ENCODE measurements around the gene TRIM4. TPM values are rescaled to one million over a fixed set of nuclear protein-coding genes. Genes with fewer than 3 reads are reported as not detected.
"Not testable (repeated sequence)": the region's sequence is repeated elsewhere in the genome, so short reads cannot be mapped to it uniquely, and the experiment has no call there.

TRIM4 gene, protein sequence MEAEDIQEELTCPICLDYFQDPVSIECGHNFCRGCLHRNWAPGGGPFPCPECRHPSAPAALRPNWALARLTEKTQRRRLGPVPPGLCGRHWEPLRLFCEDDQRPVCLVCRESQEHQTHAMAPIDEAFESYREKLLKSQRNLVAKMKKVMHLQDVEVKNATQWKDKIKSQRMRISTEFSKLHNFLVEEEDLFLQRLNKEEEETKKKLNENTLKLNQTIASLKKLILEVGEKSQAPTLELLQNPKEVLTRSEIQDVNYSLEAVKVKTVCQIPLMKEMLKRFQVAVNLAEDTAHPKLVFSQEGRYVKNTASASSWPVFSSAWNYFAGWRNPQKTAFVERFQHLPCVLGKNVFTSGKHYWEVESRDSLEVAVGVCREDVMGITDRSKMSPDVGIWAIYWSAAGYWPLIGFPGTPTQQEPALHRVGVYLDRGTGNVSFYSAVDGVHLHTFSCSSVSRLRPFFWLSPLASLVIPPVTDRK
- 10 to 100 TPM; 28.9 to 29.5 TPM for total RNA-seq

GRCh38 chr7:99918959-99919813 is at the start of gene TRIM4:
Gene TRIM4, minus strand, starts transcription at chr7:99919530. Its CDS starts 129 bp downstream, at chr7:99919401.
- Mint-ChIP-seq H3K27ac (peak within 1 kb of the TSS; percentile 96), H3K9me3 (no peaks in the 10 kb centered on the region), H3K27me3 (no peaks in the 10 kb centered on the region), H3K36me3 (ENCODE audit: low read depth) (peaks cover 38% of the 10 kb centered on the region), H3K4me3 (peak within 1 kb of the TSS; percentile 96), H3K4me1 (peaks cover 53% of the 10 kb centered on the region)
- DNase-seq, result peak; percentile 93
- CTCF ChIA-PET, result interaction anchor here (0.6 to 9.5 kb wide), 12 partner anchors 10 to 640 kb away, joined by 3 to 138 read pairs (median 4); partner anchors contain the start of gene GJC3
- POLR2A ChIA-PET, result interaction anchor here (0.7 to 4.0 kb wide), 32 partner anchors 9 to 593 kb away, joined by 3 to 25 read pairs (median 4); partner anchors contain the start of genes AP4M1, ARPC1A, GJC3 and MBLAC1

DNA sequence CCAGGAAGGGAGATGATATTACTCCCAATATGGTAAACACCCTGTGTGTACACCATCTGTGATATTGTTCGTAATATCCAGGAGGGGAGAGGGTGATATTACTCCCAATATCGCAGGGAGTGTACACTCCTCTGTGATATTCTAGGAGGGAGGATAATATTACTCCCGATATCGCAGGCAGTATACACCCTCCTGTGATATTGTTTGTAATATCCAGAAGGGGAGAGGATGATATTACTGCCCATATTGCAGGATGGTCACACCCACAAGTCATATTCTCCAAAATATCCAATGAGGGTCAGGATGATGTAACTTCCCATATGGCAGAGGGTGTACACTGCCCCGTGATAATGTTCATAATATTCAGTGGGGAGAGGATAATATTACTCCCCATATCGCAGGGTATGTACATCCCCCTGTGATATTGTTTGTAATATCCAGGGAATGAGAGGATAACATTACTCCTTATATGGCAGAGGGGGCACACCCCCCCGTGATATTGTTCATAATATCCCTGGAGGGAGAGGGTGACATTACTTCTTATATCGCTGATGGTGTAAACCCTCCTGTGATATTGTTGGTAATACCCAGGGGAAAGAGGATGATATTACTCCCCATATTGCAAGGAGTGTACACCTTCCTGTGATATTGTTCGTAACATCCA is 39.4 kb upstream of the TRIM4 start:
- DNase-seq, result no peak
- H3K9me3 Mint-ChIP-seq, result no peaks in the 10 kb centered on the region
- peaks cover 10% of the 10 kb centered on the region for H3K27me3 Mint-ChIP-seq
- no peak overlapping the region for H3K4me3 Mint-ChIP-seq
- ChIA-PET POLR2A (no interaction called here), CTCF (no interaction called here)
- H3K36me3 Mint-ChIP-seq (ENCODE audit: low read depth), result no peaks in the 10 kb centered on the region
- peaks cover 9% of the 10 kb centered on the region for H3K4me1 Mint-ChIP-seq
- no peak overlapping the region for H3K27ac Mint-ChIP-seq

DNA sequence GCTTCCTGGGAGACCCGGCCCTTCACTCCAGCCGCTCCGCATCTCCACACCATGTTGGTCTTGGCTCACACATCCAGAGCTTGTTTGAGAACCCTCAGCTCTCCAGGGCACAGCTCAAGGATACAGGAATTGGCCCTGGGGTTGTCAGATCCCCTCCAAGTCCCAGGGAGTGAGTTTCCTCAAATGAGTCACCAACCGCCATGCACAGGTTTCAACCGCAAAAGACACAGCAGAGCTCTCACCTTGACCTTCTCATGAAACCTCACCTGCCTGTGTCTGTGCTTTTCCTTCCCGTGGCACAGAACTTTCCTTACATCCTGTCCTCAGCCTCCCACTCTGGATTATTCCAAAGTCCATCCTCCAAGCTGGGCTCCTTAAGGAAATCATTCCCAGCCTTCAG is 35.9 kb upstream of the TRIM4 start:
- Mint-ChIP-seq H3K36me3 (ENCODE audit: low read depth) (no peaks in the 10 kb centered on the region), H3K27ac (no peak overlapping the region), H3K27me3 (peaks cover 10% of the 10 kb centered on the region), H3K9me3 (peaks cover 5% of the 10 kb centered on the region), H3K4me3 (no peak overlapping the region), H3K4me1 (peaks cover 12% of the 10 kb centered on the region)
- ChIA-PET CTCF (interaction anchor here (0.6 to 1.4 kb wide), 2 partner anchors 24 to 31 kb away, joined by 3 read pairs; no protein-coding TSS in a partner anchor), POLR2A (no interaction called here)
- no peak for DNase-seq

DNA sequence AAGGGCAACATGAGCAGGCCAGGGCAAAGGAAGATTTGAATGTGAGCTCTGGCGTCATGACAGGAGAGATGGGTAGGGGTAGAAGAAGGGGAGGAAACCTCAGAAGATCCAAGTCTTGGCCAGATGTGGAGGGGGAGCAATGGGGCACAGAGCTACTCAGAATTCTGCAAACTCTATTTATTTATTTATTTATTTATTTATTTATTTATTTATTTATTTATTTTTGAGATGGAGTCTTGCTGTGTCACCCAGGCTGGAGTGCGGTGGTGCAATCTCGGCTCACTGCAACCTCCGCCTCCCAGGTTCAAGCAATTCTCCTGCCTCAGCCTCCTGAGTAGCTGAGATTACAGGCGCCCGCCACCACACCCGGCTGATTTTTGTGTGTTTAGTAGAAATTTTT is 35.3 kb upstream of the TRIM4 start:
- H3K9me3 Mint-ChIP-seq; POLR2A ChIA-PET; H3K4me3 Mint-ChIP-seq; H3K27ac Mint-ChIP-seq; H3K36me3 Mint-ChIP-seq (ENCODE audit: low read depth); DNase-seq: not testable (repeated sequence)
- CTCF ChIA-PET, result interaction anchor here (1.4 kb wide), 1 partner anchor 25 kb away, joined by 3 read pairs; no protein-coding TSS in a partner anchor
- Mint-ChIP-seq H3K4me1 (peaks cover 12% of the 10 kb centered on the region), H3K27me3 (peaks cover 13% of the 10 kb centered on the region)

GRCh38 chr7:99953649-99954048 is 34.3 kb upstream of the TRIM4 start:
- no peak for DNase-seq
- H3K27ac Mint-ChIP-seq, result no peak overlapping the region
- peaks cover 16% of the 10 kb centered on the region for H3K27me3 Mint-ChIP-seq
- POLR2A ChIA-PET, result no interaction called here
- no peak overlapping the region for H3K4me3 Mint-ChIP-seq
- CTCF ChIA-PET, result no interaction called here
- H3K36me3 Mint-ChIP-seq (ENCODE audit: low read depth), result no peaks in the 10 kb centered on the region
- H3K9me3 Mint-ChIP-seq, result peaks cover 5% of the 10 kb centered on the region
- peaks cover 12% of the 10 kb centered on the region for H3K4me1 Mint-ChIP-seq

- CTCF ChIA-PET, result interaction anchor here (0.6 kb wide), 1 partner anchor 604 kb away, joined by 3 read pairs; no protein-coding TSS in a partner anchor
- H3K9me3 Mint-ChIP-seq; H3K4me3 Mint-ChIP-seq; H3K27ac Mint-ChIP-seq; DNase-seq; H3K36me3 Mint-ChIP-seq (ENCODE audit: low read depth); POLR2A ChIA-PET: not testable (repeated sequence)
- H3K4me1 Mint-ChIP-seq, result peaks cover 12% of the 10 kb centered on the region
- peaks cover 16% of the 10 kb centered on the region for H3K27me3 Mint-ChIP-seq
These were observed 33.3 kb upstream of the TRIM4 start for GRCh38 chr7:99952649-99953048.

DNA sequence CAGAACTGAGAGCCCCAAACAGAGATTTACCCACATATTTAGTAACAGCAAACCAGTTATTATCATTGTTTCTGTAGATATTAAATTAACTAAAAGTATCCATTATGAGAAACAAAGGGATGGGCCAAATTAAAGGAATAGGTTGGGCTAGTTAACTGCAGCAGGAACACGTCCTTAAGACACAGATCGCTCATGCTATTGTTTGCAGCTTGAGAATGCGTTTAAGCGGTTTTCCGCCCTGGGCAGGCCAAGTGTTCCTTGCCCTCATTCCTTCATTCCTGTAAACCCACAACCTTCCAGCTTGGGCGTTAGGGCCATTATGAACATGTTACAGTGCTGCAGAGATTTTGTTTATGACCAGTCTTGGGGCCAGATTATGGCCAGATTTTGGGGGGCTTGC is 31.5 kb upstream of the TRIM4 start:
- Mint-ChIP-seq H3K4me1 (peaks cover 10% of the 10 kb centered on the region), H3K27me3 (peaks cover 13% of the 10 kb centered on the region)
- DNase-seq; POLR2A ChIA-PET; H3K9me3 Mint-ChIP-seq; H3K36me3 Mint-ChIP-seq (ENCODE audit: low read depth); H3K4me3 Mint-ChIP-seq; H3K27ac Mint-ChIP-seq: not testable (repeated sequence)
- CTCF ChIA-PET, result interaction anchor here (2.0 to 2.1 kb wide), 2 partner anchors 21 to 32 kb away, joined by 6 to 9 read pairs; partner anchors contain the start of genes GJC3 and TRIM4

- POLR2A ChIA-PET, result no interaction called here
- H3K27ac Mint-ChIP-seq, result no peak overlapping the region
- peaks cover 6% of the 10 kb centered on the region for H3K27me3 Mint-ChIP-seq
- DNase-seq, result no peak
- peaks cover 4% of the 10 kb centered on the region for H3K4me1 Mint-ChIP-seq
- H3K36me3 Mint-ChIP-seq (ENCODE audit: low read depth), result no peaks in the 10 kb centered on the region
- CTCF ChIA-PET, result interaction anchor here (1.3 to 2.1 kb wide), 4 partner anchors 17 to 452 kb away, joined by 3 to 9 read pairs (median 4); partner anchors contain the start of genes GJC3 and TRIM4
- H3K4me3 Mint-ChIP-seq, result no peak overlapping the region
- peaks cover 5% of the 10 kb centered on the region for H3K9me3 Mint-ChIP-seq
These were observed 30.4 kb upstream of the TRIM4 start for GRCh38 chr7:99949645-99950228.

- Mint-ChIP-seq H3K4me1 (peaks cover 3% of the 10 kb centered on the region), H3K27ac (no peak overlapping the region), H3K27me3 (peaks cover 18% of the 10 kb centered on the region), H3K4me3 (no peak overlapping the region), H3K36me3 (ENCODE audit: low read depth) (no peaks in the 10 kb centered on the region), H3K9me3 (peaks cover 5% of the 10 kb centered on the region)
- CTCF ChIA-PET, result interaction anchor here (1.3 to 1.6 kb wide), 2 partner anchors 34 to 35 kb away, joined by 3 to 6 read pairs; no protein-coding TSS in a partner anchor
- POLR2A ChIA-PET, result no interaction called here
- DNase-seq, result no peak
These were observed 28.3 kb upstream of the TRIM4 start for GRCh38 chr7:99947608-99948007.

- H3K4me1 Mint-ChIP-seq, result peaks cover 3% of the 10 kb centered on the region
- H3K27ac Mint-ChIP-seq, result no peak overlapping the region
- no peaks in the 10 kb centered on the region for H3K9me3 Mint-ChIP-seq
- no peaks in the 10 kb centered on the region for H3K36me3 Mint-ChIP-seq (ENCODE audit: low read depth)
- POLR2A ChIA-PET, result no interaction called here
- no peak overlapping the region for H3K4me3 Mint-ChIP-seq
- H3K27me3 Mint-ChIP-seq, result peaks cover 27% of the 10 kb centered on the region
- DNase-seq, result no peak
- CTCF ChIA-PET, result no interaction called here
These were observed 25.3 kb upstream of the TRIM4 start for GRCh38 chr7:99944497-99945070.

DNA sequence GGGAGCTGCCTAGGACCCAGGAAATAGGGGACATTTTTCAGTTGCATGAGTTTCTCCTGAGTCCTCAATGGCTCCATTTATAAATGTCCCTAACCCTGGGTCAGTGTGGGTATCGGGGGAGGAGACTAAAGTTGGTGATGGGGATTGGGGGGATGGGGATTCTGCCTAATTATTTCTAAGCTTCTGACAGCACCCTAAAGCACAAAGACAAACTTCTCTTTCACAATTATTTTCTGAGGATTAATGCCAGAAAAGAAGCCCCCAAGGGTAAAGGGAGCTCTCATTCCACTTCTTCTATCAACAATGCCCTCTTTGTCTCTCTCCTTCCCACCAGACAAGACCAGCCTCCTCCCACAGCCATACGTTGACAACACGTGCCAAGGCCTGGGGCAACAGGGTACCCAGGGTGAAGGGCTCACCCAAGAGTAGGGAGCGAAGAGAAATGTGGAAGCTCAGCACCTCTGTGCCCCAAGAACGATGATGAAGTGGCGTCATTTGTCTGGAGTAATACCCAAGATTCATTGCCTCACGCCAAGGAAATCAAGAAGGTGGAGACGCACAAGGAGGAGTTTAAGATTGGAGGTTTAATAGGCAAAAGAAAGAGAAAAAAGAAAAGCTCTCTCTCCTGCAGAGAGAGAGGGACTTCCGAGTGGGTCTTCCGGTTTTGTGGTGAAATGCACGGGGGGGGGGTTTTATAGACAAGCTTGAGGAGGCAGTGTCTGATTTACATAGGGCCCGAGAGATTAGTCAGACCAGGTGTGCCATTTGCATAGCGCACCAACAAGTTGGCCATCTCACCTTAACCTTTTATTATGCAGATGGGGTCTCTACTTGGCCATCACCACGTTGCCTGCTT is 24.5 kb upstream of the TRIM4 start:
- ChIA-PET CTCF (no interaction called here), POLR2A (interaction anchor here (1.0 kb wide), 1 partner anchor 25 kb away, joined by 3 read pairs; no protein-coding TSS in a partner anchor)
- H3K9me3 Mint-ChIP-seq, result peaks cover 4% of the 10 kb centered on the region
- peaks cover 30% of the 10 kb centered on the region for H3K27me3 Mint-ChIP-seq
- H3K4me3 Mint-ChIP-seq, result no peak overlapping the region
- no peak overlapping the region for H3K27ac Mint-ChIP-seq
- H3K36me3 Mint-ChIP-seq (ENCODE audit: low read depth), result peaks cover 5% of the 10 kb centered on the region
- H3K4me1 Mint-ChIP-seq, result peaks cover 3% of the 10 kb centered on the region
- no peak for DNase-seq

Data from activated CD4-positive, alpha-beta memory T cell treated with anti-CD3 and anti-CD28 coated beads, Interleukin-2, amount 10 ng/mL, durations not matched to agents 7 days and 5 days (primary cell).